IPS-NIHi11 (cell line): ENCODE measurements around the gene ADAMTS8.

Source experiments
- DNase-seq: peaks from one replicate; pipeline ENCODE4 v3.0.0; 2012; ENCODE audit warnings: mixed read lengths, low spot score

The ADAMTS8 gene

GRCh38 chr11:130397780-130398179 lies 30.6 kb downstream of the ADAMTS8 start:
- DNase-seq = no peak

- DNase-seq = no peak
Measured at GRCh38 chr11:130396965-130397364, 31.4 kb downstream of the ADAMTS8 start.

GRCh38 chr11:130394615-130395014 lies 33.8 kb downstream of the ADAMTS8 start:
- no peak for DNase-seq

- no peak for DNase-seq
Measured at GRCh38 chr11:130391711-130392110, 36.7 kb downstream of the ADAMTS8 start.

GRCh38 chr11:130390071-130390758 lies 38.2 kb downstream of the ADAMTS8 start:
- peak; percentile 58 for DNase-seq

GRCh38 chr11:130389335-130389935 lies 39.0 kb downstream of the ADAMTS8 start:
- DNase-seq = no peak

GRCh38 chr11:130388607-130389205 lies 39.7 kb downstream of the ADAMTS8 start:
- no peak for DNase-seq

- no peak for DNase-seq
Measured at GRCh38 chr11:130386056-130386455, 42.4 kb downstream of the ADAMTS8 start.

GRCh38 chr11:130383344-130384211 lies 44.8 kb downstream of the ADAMTS8 start:
- peak; percentile 38 for DNase-seq

GRCh38 chr11:130381317-130381716 lies 47.1 kb downstream of the ADAMTS8 start:
- no peak for DNase-seq

GRCh38 chr11:130380778-130381177 lies 47.6 kb downstream of the ADAMTS8 start:
- no peak for DNase-seq

- DNase-seq = no peak
Measured at GRCh38 chr11:130379276-130379675, 49.1 kb downstream of the ADAMTS8 start.

- no peak for DNase-seq
Measured at GRCh38 chr11:130370845-130371590, 57.4 kb downstream of the ADAMTS8 start.

GRCh38 chr11:130369713-130370112 lies 58.7 kb downstream of the ADAMTS8 start:
- DNase-seq = no peak

GRCh38 chr11:130369141-130369691 lies 59.2 kb downstream of the ADAMTS8 start:
- DNase-seq = no peak

GRCh38 chr11:130359419-130359818 lies 69.0 kb downstream of the ADAMTS8 start:
- no peak for DNase-seq

- no peak for DNase-seq
Measured at GRCh38 chr11:130358398-130358797, 70.0 kb downstream of the ADAMTS8 start.
